Mesenchymal stem cell (in vitro differentiated cells and primary cell): ENCODE measurements around the gene B3GLCT.

Source experiments
- DNase-seq: peaks from one replicate; pipeline ENCODE4 v3.0.0-alpha.2; 2013
- H2AFZ ChIP-seq: one replicate; pipeline ENCODE4 v1.6.1; 2013; ENCODE audit warnings: low read depth, mild to moderate bottlenecking, control low read depth, inconsistent platforms, low read length, moderate library complexity
- H2AK5ac ChIP-seq: 2 replicates; pipeline ENCODE4 v1.6.1; 2013; ENCODE audit warnings: low read length, moderate library complexity, mild to moderate bottlenecking, inconsistent platforms; ENCODE audit not compliant: severe bottlenecking
- H2BK120ac ChIP-seq: one replicate; pipeline ENCODE4 v1.6.1; 2013; ENCODE audit warnings: low read depth, mild to moderate bottlenecking, inconsistent platforms, low read length, moderate library complexity
- H2BK12ac ChIP-seq, 2 experiments: one replicate each; pipeline ENCODE4 v1.6.1; 2013; ENCODE audit warnings: inconsistent platforms in 2 of 2, low read length in 2 of 2, mild to moderate bottlenecking in 2 of 2, moderate library complexity in 2 of 2, control low read depth in 1 of 2
- H2BK15ac ChIP-seq: one replicate; pipeline ENCODE4 v1.6.1; 2013; ENCODE audit warnings: mild to moderate bottlenecking, low read depth, inconsistent platforms; ENCODE audit not compliant: poor library complexity, severe bottlenecking
- H2BK5ac ChIP-seq: 2 replicates; pipeline ENCODE4 v1.6.1; 2013; ENCODE audit warnings: low read depth, mild to moderate bottlenecking, low read length, control low read depth, inconsistent platforms; ENCODE audit not compliant: poor library complexity, severe bottlenecking
- H3K14ac ChIP-seq, 2 experiments: one replicate each; pipeline ENCODE4 v1.6.1; 2013; ENCODE audit warnings: inconsistent platforms in 2 of 2, low read length in 2 of 2, control low read depth in 1 of 2, mild to moderate bottlenecking in 1 of 2, moderate library complexity in 1 of 2
- H3K18ac ChIP-seq, 2 experiments: one replicate each; pipeline ENCODE4 v1.6.1; 2013; ENCODE audit warnings: inconsistent platforms in 2 of 2, low read length in 2 of 2, control low read depth in 1 of 2, low read depth in 1 of 2, mild to moderate bottlenecking in 1 of 2
- H3K23ac ChIP-seq, 2 experiments: one replicate each; pipeline ENCODE4 v1.6.1; 2013; ENCODE audit warnings: inconsistent platforms in 2 of 2, low read length in 2 of 2, mild to moderate bottlenecking in 2 of 2, moderate library complexity in 2 of 2, control low read depth in 1 of 2
- H3K27ac ChIP-seq: 2 replicates; pipeline ENCODE4 v1.5.1; 2013; ENCODE audit warnings: mild to moderate bottlenecking, moderate library complexity, low read length, control low read depth, inconsistent platforms; ENCODE audit not compliant: poor library complexity, severe bottlenecking
- H3K27me3 ChIP-seq, 2 experiments: 2 replicates each; pipeline versions ENCODE4 v1.6.1 to v1.7.0; 2013; ENCODE audit warnings: low read length in 2 of 2, mild to moderate bottlenecking in 2 of 2, moderate library complexity in 2 of 2, control low read depth in 1 of 2, inconsistent platforms in 1 of 2; ENCODE audit not compliant: control insufficient read depth in 1 of 2, insufficient read depth in 1 of 2
- H3K36me3 ChIP-seq, 2 experiments: 2 replicates each; pipeline versions ENCODE4 v1.6.1 to v1.7.0; 2013; ENCODE audit warnings: low read length in 2 of 2, control low read depth in 1 of 2, inconsistent platforms in 1 of 2, low read depth in 1 of 2, mild to moderate bottlenecking in 1 of 2; ENCODE audit not compliant: insufficient read depth in 2 of 2, control insufficient read depth in 1 of 2
- H3K4ac ChIP-seq, 2 experiments: one replicate each; pipeline ENCODE4 v1.6.1; 2013; ENCODE audit warnings: inconsistent platforms in 2 of 2, low read length in 2 of 2, mild to moderate bottlenecking in 2 of 2, moderate library complexity in 2 of 2, control low read depth in 1 of 2, low read depth in 1 of 2
- H3K4me1 ChIP-seq: 2 replicates; pipeline ENCODE4 v1.6.1; 2013; ENCODE audit warnings: low read depth, low read length, control low read depth; ENCODE audit not compliant: control insufficient read depth, insufficient read depth
- H3K4me2 ChIP-seq: 2 replicates; pipeline ENCODE4 v1.6.1; 2013; ENCODE audit warnings: low read length, mild to moderate bottlenecking, inconsistent platforms; ENCODE audit not compliant: poor library complexity, severe bottlenecking
- H3K4me3 ChIP-seq, 2 experiments: 2 replicates each; pipeline versions ENCODE4 v1.5.1 to v1.7.0; 2013; ENCODE audit warnings: low read length in 2 of 2, mild to moderate bottlenecking in 2 of 2, control low read depth in 1 of 2, low read depth in 1 of 2; ENCODE audit not compliant: insufficient read depth in 1 of 2
- H3K79me1 ChIP-seq: replicated peaks from 2 replicates; pipeline ENCODE4 v1.6.1; 2013; ENCODE audit warnings: mild to moderate bottlenecking, control low read depth, low read length, inconsistent platforms; ENCODE audit not compliant: poor library complexity, severe bottlenecking
- H3K9ac ChIP-seq: 2 replicates; pipeline ENCODE4 v1.7.0; 2013; ENCODE audit warnings: mild to moderate bottlenecking, low read length, moderate library complexity
- H3K9me3 ChIP-seq: 2 replicates; pipeline ENCODE4 v1.7.0; 2013; ENCODE audit warnings: mild to moderate bottlenecking, low read length; ENCODE audit not compliant: control insufficient read depth
- H4K8ac ChIP-seq: one replicate; pipeline ENCODE4 v1.6.1; 2013; ENCODE audit warnings: inconsistent platforms, mild to moderate bottlenecking, low read length, moderate library complexity
- H4K91ac ChIP-seq: one replicate; pipeline ENCODE4 v1.6.1; 2013; ENCODE audit warnings: mild to moderate bottlenecking, low read length, inconsistent platforms
- WGBS: methylation state at CpG from one replicate; pipeline ENCODE4 v1.1.7; 2013; ENCODE audit warnings: mixed read lengths; 5-methylcytosine and 5-hydroxymethylcytosine counted together

The B3GLCT gene

DNA sequence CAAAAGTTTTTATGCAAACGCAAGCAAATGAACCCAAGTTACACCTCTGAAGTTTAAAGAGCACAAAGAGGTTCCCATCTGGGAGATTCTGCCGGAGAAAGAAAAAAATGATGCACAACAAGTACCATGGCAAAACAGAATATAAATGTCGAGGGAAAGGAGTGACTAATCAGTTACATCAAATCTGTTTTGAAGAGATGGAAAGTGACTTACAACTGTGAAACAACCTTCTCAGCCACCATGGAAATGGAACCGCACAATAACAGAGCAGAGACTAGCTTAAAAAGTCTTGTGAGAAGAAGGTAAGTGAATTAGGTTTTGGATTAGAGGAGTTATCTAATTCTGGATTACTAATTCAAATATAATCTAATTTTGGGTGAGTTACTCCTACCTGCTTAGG lies 40.5 kb upstream of the B3GLCT start:
- H3K36me3 ChIP-seq = peaks cover 0 to 33% of the 10 kb centered on the region in 2 experiments
- no peak overlapping the region for H3K18ac ChIP-seq
- H3K79me1 ChIP-seq = peaks cover 2% of the 10 kb centered on the region
- no peak overlapping the region for H4K8ac ChIP-seq
- H2BK12ac ChIP-seq = no peak overlapping the region
- H2BK120ac ChIP-seq = no peak overlapping the region
- peak overlapping the region; percentile 98 for H3K9ac ChIP-seq
- WGBS = 72% methylated on average over 3 of the region's 4 CpGs
- peak overlapping the region in 1 of 2 experiments; percentile 95 for H3K4me3 ChIP-seq
- H2AFZ ChIP-seq = no peak overlapping the region
- no peak overlapping the region for H3K23ac ChIP-seq
- no peak overlapping the region for H3K4me2 ChIP-seq
- no peaks in the 10 kb centered on the region for H3K9me3 ChIP-seq
- H3K27ac ChIP-seq = no peak overlapping the region
- no peaks in the 10 kb centered on the region for H3K27me3 ChIP-seq
- no peaks in the 10 kb centered on the region for H3K4me1 ChIP-seq
- no peak for DNase-seq
- H3K14ac ChIP-seq = no peak overlapping the region
- no peak overlapping the region for H2BK5ac ChIP-seq
- H3K4ac ChIP-seq = no peak overlapping the region
- H4K91ac ChIP-seq = no peak overlapping the region
- no peak overlapping the region for H2BK15ac ChIP-seq
- H2AK5ac ChIP-seq = no peak overlapping the region

DNA sequence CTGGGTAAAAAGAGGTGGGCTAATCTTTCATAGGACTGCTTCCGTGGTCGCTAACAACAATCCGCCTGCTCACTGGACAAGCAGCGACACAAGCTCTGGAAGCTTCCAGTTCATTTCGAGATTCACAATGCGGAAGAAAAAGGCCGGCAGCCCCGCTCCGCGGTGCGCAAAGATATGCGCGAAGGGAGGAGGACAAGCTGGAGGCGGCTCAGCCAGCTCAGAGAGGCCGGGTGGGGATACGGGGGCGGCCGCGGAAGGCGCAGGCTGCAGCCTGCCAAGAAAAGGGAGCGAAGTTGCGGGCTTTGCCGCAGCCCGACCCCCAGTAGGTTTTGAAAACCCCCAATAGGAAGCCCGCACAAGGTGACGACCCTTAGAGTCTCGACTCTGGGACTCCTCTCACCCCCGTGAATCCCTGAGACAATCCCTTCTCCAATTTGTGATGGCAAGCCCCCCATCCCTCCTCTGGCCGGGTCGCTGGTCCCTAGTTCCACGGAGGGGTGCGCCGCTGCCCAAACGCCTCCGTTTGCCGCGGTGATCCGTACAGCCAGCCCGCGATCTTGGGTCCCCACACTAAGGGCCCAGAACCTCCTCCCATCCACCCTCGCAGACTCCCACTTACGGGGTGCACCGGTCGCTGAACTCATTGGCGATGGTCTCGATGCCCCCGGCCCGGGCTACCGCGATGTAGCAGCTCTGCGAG lies 38.8 kb upstream of the B3GLCT start:
- Histone ChIP-seq H3K9me3 (no peaks in the 10 kb centered on the region), H3K4ac (peak overlapping the region; percentile 21 to 84), H3K14ac (peak overlapping the region in 1 of 2 experiments; percentile 98), H2AFZ (peak overlapping the region; percentile 81), H3K4me1 (no peaks in the 10 kb centered on the region), H2AK5ac (no peak overlapping the region), H3K18ac (peak overlapping the region in 1 of 2 experiments; percentile 95), H3K23ac (peak overlapping the region in 1 of 2 experiments; percentile 96), H4K8ac (no peak overlapping the region), H4K91ac (peak overlapping the region; percentile 44), H2BK12ac (peak overlapping the region in 1 of 2 experiments; percentile 65), H2BK15ac (peak overlapping the region; percentile 29), H3K36me3 (peaks cover 0 to 17% of the 10 kb centered on the region in 2 experiments), H3K9ac (peak overlapping the region; percentile 98), H3K4me3 (peak overlapping the region; percentile 95 to 97), H3K79me1 (peaks cover 2% of the 10 kb centered on the region), H3K4me2 (peak overlapping the region; percentile 73), H2BK120ac (peak overlapping the region; percentile 51), H3K27me3 (no peaks in the 10 kb centered on the region), H3K27ac (peak overlapping the region; percentile 78), H2BK5ac (no peak overlapping the region)
- peak; percentile 85 for DNase-seq
- under 1% methylated on average over 50 of the region's 51 CpGs for WGBS

DNA sequence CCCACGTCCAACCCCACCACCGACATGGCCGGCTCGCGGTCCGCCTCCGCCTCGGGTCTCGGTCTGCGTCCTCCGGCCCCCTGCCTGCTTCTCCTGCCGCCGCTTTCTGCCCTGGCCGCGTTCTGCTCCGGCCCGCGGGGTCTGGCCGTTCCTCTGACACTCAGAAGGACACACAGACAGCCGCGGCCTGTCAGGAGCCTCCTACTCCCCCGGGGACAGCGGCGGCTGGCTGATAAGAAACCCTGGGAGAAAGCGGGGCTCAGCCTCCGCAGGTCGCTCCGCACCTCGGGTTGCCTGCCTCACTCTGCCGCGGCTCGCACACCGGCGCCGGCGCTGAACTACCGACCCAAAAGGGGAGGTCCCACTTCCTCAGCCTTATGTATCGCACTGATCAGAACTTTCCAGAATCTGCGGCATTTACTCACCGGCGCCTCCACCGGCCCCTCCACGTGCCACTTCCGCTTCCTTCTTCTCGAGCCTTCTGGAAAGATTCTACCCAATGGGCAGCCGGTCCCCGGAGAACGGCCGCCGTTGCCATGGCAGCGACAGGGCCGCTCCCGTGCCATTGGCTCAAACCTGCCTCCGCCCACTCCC lies 38.1 kb upstream of the B3GLCT start, which contains the start of gene HSPH1:
HSPH1 (minus strand) TSS at position 348 of the 594 bp plus-strand sequence; CDS start at position 26, 322 bp downstream.
- peak within 1 kb of the TSS; percentile 51 for H2BK5ac ChIP-seq
- DNase-seq = peak; percentile 99
- H3K27me3 ChIP-seq = no peaks in the 10 kb centered on the region
- H3K4ac ChIP-seq = peak within 1 kb of the TSS; percentile 21 to 84
- peak within 1 kb of the TSS; percentile 78 for H3K4me2 ChIP-seq
- peak within 1 kb of the TSS; percentile 98 for H3K9ac ChIP-seq
- H2AFZ ChIP-seq = peak within 1 kb of the TSS; percentile 98
- H3K23ac ChIP-seq = peak within 1 kb of the TSS in 1 of 2 experiments; percentile 96
- H3K79me1 ChIP-seq = peaks cover 2% of the 10 kb centered on the region
- H3K9me3 ChIP-seq = no peaks in the 10 kb centered on the region
- WGBS = under 1% methylated on average over 54 of the region's 54 CpGs
- H3K4me1 ChIP-seq = peaks cover 2% of the 10 kb centered on the region
- no peak within 1 kb of the TSS for H2AK5ac ChIP-seq
- H3K18ac ChIP-seq = peak within 1 kb of the TSS in 1 of 2 experiments; percentile 95
- peak within 1 kb of the TSS; percentile 44 for H4K91ac ChIP-seq
- H2BK12ac ChIP-seq = peak within 1 kb of the TSS in 1 of 2 experiments; percentile 65
- H3K27ac ChIP-seq = peak within 1 kb of the TSS; percentile 90
- H3K14ac ChIP-seq = peak within 1 kb of the TSS in 1 of 2 experiments; percentile 98
- H3K4me3 ChIP-seq = peak within 1 kb of the TSS; percentile 95 to 97
- no peak within 1 kb of the TSS for H4K8ac ChIP-seq
- H3K36me3 ChIP-seq = peaks cover 0 to 15% of the 10 kb centered on the region in 2 experiments
- H2BK15ac ChIP-seq = peak within 1 kb of the TSS; percentile 41
- peak within 1 kb of the TSS; percentile 51 for H2BK120ac ChIP-seq
